Ishikawa (cell line): ENCODE results near the gene OSER1.
"Not testable (repeated sequence)": the region's sequence is repeated elsewhere in the genome, so short reads cannot be mapped to it uniquely, and the experiment has no call there.

ENCODE experiments used
- EP300 ChIP-seq: IDR thresholded peaks from 2 replicates; pipeline ENCODE4 v1.6.1; 2012; ENCODE audit warnings: borderline replicate concordance
- FOXM1 ChIP-seq: IDR thresholded peaks from 2 replicates; pipeline ENCODE4 v1.6.1; 2012; ENCODE audit warnings: low read depth, borderline replicate concordance
- TAF1 ChIP-seq: IDR thresholded peaks from 2 replicates; pipeline ENCODE4 v1.6.1; 2012; ENCODE audit warnings: low read depth, mild to moderate bottlenecking
- TCF12 ChIP-seq: IDR thresholded peaks from 2 replicates; pipeline ENCODE4 v1.6.1; 2012; ENCODE audit warnings: low read depth
- TEAD4 ChIP-seq: IDR thresholded peaks from 2 replicates; pipeline ENCODE4 v1.6.1; 2012

GRCh38 chr20:44190197-44190852 lies 20.2 kb downstream of the OSER1 start:
- TF ChIP-seq TEAD4, result 0 out of 2 replicates have a peak, but pooled peaks have one; percentile 30
- not testable (repeated sequence) for TF ChIP-seq TAF1, TCF12, EP300
- peak; percentile 52; the same call in 1 of the 2 replicates for TF ChIP-seq FOXM1
